ENCODE data around the gene RPL7L1.

RPL7L1 gene

GRCh38 chr6:42848700-42849099 lies 30.7 kb upstream of the RPL7L1 start:
- DNase-seq (ENCODE audit: low read depth), result no peak
- TF ChIP-seq, protein P1, sequence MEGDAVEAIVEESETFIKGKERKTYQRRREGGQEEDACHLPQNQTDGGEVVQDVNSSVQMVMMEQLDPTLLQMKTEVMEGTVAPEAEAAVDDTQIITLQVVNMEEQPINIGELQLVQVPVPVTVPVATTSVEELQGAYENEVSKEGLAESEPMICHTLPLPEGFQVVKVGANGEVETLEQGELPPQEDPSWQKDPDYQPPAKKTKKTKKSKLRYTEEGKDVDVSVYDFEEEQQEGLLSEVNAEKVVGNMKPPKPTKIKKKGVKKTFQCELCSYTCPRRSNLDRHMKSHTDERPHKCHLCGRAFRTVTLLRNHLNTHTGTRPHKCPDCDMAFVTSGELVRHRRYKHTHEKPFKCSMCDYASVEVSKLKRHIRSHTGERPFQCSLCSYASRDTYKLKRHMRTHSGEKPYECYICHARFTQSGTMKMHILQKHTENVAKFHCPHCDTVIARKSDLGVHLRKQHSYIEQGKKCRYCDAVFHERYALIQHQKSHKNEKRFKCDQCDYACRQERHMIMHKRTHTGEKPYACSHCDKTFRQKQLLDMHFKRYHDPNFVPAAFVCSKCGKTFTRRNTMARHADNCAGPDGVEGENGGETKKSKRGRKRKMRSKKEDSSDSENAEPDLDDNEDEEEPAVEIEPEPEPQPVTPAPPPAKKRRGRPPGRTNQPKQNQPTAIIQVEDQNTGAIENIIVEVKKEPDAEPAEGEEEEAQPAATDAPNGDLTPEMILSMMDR (IDR thresholded peaks at IDR 0.05; ENCODE audit: low read length, missing control alignments), result no peak

GRCh38 chr6:42851599-42851998 lies 27.8 kb upstream of the RPL7L1 start:
- H3K4me3 ChIP-seq (replicated peaks; ENCODE audit: low read depth, low read length), result no peak overlapping the region
- no peak for DNase-seq (ENCODE audit: low read depth)
- TF ChIP-seq, protein P1 (IDR thresholded peaks at IDR 0.05; ENCODE audit: low read length, missing control alignments), result no peak

More at GRCh38 chr6:42848700-42849099, 30.7 kb upstream of the RPL7L1 start:
- H3K4me3 ChIP-seq (replicated peaks; ENCODE audit: low read depth, low read length), result no peak overlapping the region

DNA sequence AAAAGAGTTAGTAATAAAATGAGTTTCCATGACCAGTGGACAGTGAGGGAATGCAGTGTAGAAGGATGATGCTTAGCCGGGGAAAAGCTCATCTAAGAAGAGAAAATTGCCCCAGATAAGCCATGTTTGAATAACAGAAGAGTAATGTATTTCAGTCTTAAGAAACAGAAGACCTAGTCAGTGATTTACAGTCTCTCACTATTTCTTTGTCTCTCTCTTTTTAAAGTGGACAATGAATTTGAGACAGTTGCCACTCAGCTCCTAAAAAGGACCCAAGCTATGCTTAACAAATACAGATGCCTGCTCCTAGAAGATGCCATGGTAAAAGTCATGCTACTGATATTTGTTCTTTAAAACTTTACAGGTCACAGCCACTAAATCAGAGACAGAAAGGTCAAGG lies 19.4 kb upstream of the RPL7L1 start:
- DNase-seq (ENCODE audit: low read depth), result no peak
- no peak overlapping the region for H3K4me3 ChIP-seq (replicated peaks; ENCODE audit: low read depth, low read length)
- TF ChIP-seq, protein P1 (IDR thresholded peaks at IDR 0.05; ENCODE audit: low read length, missing control alignments), result no peak

DNA sequence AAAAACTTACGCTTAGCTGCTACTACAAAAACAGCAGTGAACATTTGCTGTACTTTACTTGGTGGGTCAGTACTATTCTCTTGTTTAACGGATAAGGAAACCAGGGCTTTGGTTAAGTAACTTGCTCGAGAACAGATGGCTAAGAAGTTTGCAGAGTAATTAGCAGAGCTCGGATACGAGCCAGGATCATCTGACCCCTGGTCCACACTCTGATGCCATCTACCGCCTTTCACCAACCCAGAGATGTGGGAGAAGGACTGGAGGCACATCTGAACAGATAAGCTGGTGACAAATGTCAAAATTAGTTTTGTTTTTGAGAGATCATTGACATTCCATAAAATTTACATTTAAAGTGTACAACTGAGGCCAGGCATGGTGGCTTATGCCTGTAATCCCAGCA lies 18.9 kb upstream of the RPL7L1 start:
- TF ChIP-seq, protein P1 (IDR thresholded peaks at IDR 0.05; ENCODE audit: low read length, missing control alignments), result no peak
- H3K4me3 ChIP-seq (replicated peaks; ENCODE audit: low read depth, low read length), result no peak overlapping the region

DNA sequence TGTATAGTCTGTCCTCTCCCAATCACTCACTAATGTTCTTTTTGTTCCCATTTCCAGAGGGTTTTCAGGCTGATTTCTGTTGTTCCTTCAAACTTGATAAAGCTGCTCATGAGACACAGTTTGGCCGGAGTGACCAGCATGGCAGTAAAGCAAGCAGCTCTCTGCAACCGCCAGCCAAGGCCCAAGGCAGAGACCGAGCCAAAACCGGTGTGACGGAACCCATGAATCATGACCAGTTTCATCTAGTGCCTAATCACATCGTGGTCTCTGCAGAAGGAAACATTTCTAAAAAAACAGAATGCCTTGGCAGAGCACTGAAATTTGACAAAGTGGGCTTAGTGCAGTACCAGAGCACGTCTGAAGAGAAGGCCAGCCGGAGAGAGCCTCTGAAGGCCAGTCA lies 14.8 kb upstream of the RPL7L1 start:
- TF ChIP-seq, protein P1 (IDR thresholded peaks at IDR 0.05; ENCODE audit: low read length, missing control alignments), result no peak
- no peak for DNase-seq (ENCODE audit: low read depth)
- H3K4me3 ChIP-seq (replicated peaks; ENCODE audit: low read depth, low read length), result no peak overlapping the region

More for the DNA sequence above, 18.9 kb upstream of the RPL7L1 start:
- no peak for DNase-seq (ENCODE audit: low read depth)

DNA sequence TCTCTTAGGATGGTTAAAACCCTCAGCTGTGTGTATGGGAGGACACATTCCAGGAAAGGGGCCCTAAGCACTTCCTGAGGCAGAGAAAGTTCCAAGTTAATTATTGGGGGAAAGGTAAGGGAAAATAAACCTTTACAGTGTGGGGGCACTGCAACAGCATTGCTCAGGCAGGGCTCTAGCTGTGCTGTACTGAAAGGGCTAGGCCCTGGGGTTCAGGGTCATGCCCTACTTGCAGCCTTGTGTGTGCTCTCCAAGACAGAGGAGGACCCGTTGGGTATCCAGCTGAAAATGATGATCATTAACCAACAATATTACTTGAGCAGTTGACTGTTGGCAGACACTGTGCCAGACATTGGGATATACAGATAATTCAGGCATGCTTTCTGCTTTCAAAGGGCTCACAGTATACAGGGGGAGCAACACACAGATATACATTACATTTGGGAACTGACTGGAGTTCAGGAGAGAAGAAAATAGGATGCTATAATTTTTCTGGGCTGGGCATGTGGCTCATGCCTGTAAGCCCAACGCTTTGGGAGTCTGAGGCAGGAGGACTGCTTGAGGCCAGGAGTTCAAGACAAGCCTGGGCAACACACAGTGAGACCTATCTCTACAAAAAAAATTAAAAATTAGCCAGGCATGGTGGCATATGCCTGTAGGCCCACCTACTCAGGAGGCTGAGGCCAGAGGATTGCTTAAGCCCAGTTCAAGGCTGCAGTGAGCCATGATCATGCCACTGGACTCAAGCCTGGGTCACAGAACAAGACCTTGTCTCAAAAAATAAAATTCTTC lies 9.1 kb upstream of the RPL7L1 start:
- no peak for DNase-seq (ENCODE audit: low read depth)
- H3K4me3 ChIP-seq (replicated peaks; ENCODE audit: low read depth, low read length), result no peak overlapping the region
- TF ChIP-seq, protein P1 (IDR thresholded peaks at IDR 0.05; ENCODE audit: low read length, missing control alignments), result no peak

- TF ChIP-seq, protein P1 (IDR thresholded peaks at IDR 0.05; ENCODE audit: low read length, missing control alignments), result no peak
- H3K4me3 ChIP-seq (replicated peaks; ENCODE audit: low read depth, low read length), result no peak overlapping the region
- DNase-seq (ENCODE audit: low read depth), result no peak
Measured at GRCh38 chr6:42871711-42872110, 7.7 kb upstream of the RPL7L1 start.

Data from fibroblast of pulmonary artery (primary cell).